Activated T-helper 1 cell treated with anti-CD3 and anti-CD28 coated beads, Interleukin-12 subunit alpha, Interleukin-12 subunit beta, Interleukin-2, Interleukin-4 antibody, amounts not matched to agents 30 ng/mL and 10 ng/mL and 1 ng/mL, durations not matched to agents 14 hours and 24 hours and 36 hours (primary cell): ENCODE data around the gene SETD4. TPM values are rescaled to one million over a fixed set of nuclear protein-coding genes. Genes with fewer than 3 reads are reported as not detected.
A peak's percentile ranks its signal among the peaks of the same experiment; 100 is the strongest.
"Not testable (repeated sequence)": the region's sequence is repeated elsewhere in the genome, so short reads cannot be mapped to it uniquely, and the experiment has no call there.

Experiments
- DNase-seq: peaks from one replicate; pipeline ENCODE4 v3.0.0; 2021; ENCODE audit warnings: low spot score
- H3K27ac Mint-ChIP-seq: one replicate; pipeline ENCODE4 v1.8.0; 2021; ENCODE audit warnings: mild to moderate bottlenecking, mixed read lengths
- H3K27me3 Mint-ChIP-seq: one replicate; pipeline ENCODE4 v1.8.0; 2022; ENCODE audit warnings: mild to moderate bottlenecking, moderate library complexity, mixed read lengths; ENCODE audit not compliant: insufficient read depth
- H3K36me3 Mint-ChIP-seq: one replicate; pipeline ENCODE4 v1.8.0; 2021; ENCODE audit warnings: low read depth, mixed read lengths
- H3K4me1 Mint-ChIP-seq: one replicate; pipeline ENCODE4 v1.8.0; 2021; ENCODE audit warnings: low read depth, mixed read lengths
- H3K4me3 Mint-ChIP-seq: one replicate; pipeline ENCODE4 v1.8.0; 2021; ENCODE audit warnings: mild to moderate bottlenecking, moderate library complexity, mixed read lengths
- H3K9me3 Mint-ChIP-seq: one replicate; pipeline ENCODE4 v1.8.0; 2021; ENCODE audit warnings: mixed read lengths
- intact Hi-C: fragments of 100-400 bp; cut with micrococcal nuclease; formaldehyde crosslinking; loops from one replicate; pipeline ENCODE4 v1.15.1; 2024
- total RNA-seq: library from RNA; stranded (reverse); gene quantifications from 2 replicates; pipeline ENCODE4 v1.2.3, GENCODE V29; 2022

The SETD4 gene
- total RNA-seq, 1 donor from 2014 or later = 22.0 TPM

GRCh38 chr21:36075171-36075570 is 14.8 kb upstream of the SETD4 start:
- Mint-ChIP-seq H3K27me3 (no peaks in the 10 kb centered on the region), H3K9me3 (peaks cover 3% of the 10 kb centered on the region), H3K27ac (no peak overlapping the region), H3K4me3 (no peak overlapping the region), H3K36me3 (peaks cover 31% of the 10 kb centered on the region), H3K4me1 (peaks cover 76% of the 10 kb centered on the region)
- intact Hi-C loops = no loop called here
- DNase-seq = no peak

DNA sequence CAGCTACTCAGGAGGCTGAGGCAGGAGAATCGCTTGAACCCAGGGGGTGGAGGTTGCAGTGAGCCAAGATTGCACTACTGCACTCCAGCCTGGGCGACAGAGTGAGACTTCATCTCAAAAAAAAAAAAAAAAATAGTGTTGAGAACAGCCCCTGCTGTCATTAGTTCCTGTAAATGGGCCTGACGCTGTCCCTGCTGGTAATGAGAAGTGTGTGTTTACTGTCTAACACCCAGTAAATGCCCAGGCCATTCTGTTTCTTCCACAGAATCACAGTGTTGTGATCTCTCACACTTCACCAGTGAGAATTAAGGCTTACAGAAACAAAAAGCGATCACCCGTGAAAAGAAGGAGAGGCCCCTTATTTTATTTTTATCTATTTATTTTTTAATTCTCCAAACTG is 13.6 kb upstream of the SETD4 start:
- intact Hi-C loops, H3K27ac Mint-ChIP-seq, H3K9me3 Mint-ChIP-seq, DNase-seq, H3K27me3 Mint-ChIP-seq, H3K4me3 Mint-ChIP-seq: not testable (repeated sequence)
- Mint-ChIP-seq H3K36me3 (peaks cover 34% of the 10 kb centered on the region), H3K4me1 (peaks cover 70% of the 10 kb centered on the region)

- Mint-ChIP-seq H3K9me3 (peaks cover 9% of the 10 kb centered on the region), H3K4me3 (no peak overlapping the region), H3K36me3 (peaks cover 31% of the 10 kb centered on the region), H3K4me1 (peaks cover 62% of the 10 kb centered on the region), H3K27me3 (no peaks in the 10 kb centered on the region), H3K27ac (no peak overlapping the region)
- DNase-seq = no peak
- intact Hi-C loops = no loop called here
These were observed 12.9 kb upstream of the SETD4 start for GRCh38 chr21:36073181-36073580.

GRCh38 chr21:36072453-36073162 is 12.3 kb upstream of the SETD4 start:
- Mint-ChIP-seq H3K9me3 (peaks cover 9% of the 10 kb centered on the region), H3K36me3 (peaks cover 31% of the 10 kb centered on the region), H3K27ac (no peak overlapping the region), H3K27me3 (no peaks in the 10 kb centered on the region), H3K4me1 (peaks cover 58% of the 10 kb centered on the region), H3K4me3 (peak overlapping the region; percentile 56)
- DNase-seq = no peak
- intact Hi-C loops = no loop called here

- H3K4me1 Mint-ChIP-seq = peaks cover 48% of the 10 kb centered on the region
- DNase-seq = no peak
- H3K4me3 Mint-ChIP-seq = peak overlapping the region; percentile 91
- intact Hi-C loops = no loop called here
- H3K9me3 Mint-ChIP-seq = peaks cover 9% of the 10 kb centered on the region
- peaks cover 31% of the 10 kb centered on the region for H3K36me3 Mint-ChIP-seq
- H3K27me3 Mint-ChIP-seq = no peaks in the 10 kb centered on the region
- H3K27ac Mint-ChIP-seq = peak overlapping the region; percentile 59
These were observed 10.7 kb upstream of the SETD4 start for GRCh38 chr21:36070999-36071398.

DNA sequence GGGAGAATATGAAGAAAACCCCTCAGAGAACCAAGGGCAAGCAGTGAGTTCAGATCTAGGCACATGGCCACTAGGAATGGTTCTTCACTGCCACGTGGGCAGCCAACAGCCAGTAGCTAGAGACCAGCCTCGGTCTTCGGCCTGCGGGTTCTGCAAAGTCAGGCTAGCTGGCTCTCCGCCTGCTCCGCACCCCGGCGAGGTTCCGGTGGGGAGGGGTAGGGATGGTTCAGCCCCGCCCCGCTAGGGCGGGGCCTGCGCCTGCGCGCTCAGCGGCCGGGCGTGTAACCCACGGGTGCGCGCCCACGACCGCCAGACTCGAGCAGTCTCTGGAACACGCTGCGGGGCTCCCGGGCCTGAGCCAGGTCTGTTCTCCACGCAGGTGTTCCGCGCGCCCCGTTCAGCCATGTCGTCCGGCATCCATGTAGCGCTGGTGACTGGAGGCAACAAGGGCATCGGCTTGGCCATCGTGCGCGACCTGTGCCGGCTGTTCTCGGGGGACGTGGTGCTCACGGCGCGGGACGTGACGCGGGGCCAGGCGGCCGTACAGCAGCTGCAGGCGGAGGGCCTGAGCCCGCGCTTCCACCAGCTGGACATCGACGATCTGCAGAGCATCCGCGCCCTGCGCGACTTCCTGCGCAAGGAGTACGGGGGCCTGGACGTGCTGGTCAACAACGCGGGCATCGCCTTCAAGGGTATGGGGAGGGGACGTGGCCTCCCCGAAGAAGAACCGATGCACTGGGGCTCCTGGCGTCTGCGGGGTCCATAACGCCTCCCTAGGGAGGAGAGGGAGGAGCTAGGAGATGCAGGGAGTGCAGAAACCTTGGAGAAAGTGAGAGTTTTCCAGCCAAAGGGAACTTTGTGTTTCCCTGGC is 9.6 kb upstream of the SETD4 start, which contains the start of gene CBR1:
Gene CBR1, plus strand, starts transcription at position 312 of the 871 bp plus-strand sequence. Its CDS starts 92 bp downstream, at position 404.
- peak within 1 kb of the TSS; percentile 85 for H3K27ac Mint-ChIP-seq
- intact Hi-C loops = loop anchor here (1.0 to 10.0 kb wide), 6 partner anchors 9 to 1085 kb away; partner anchors contain the start of genes RUNX1 and SETD4
- peaks cover 9% of the 10 kb centered on the region for H3K9me3 Mint-ChIP-seq
- H3K27me3 Mint-ChIP-seq = no peaks in the 10 kb centered on the region
- peaks cover 46% of the 10 kb centered on the region for H3K4me1 Mint-ChIP-seq
- peak; percentile 88 for DNase-seq
- peak within 1 kb of the TSS; percentile 91 for H3K4me3 Mint-ChIP-seq
- peaks cover 27% of the 10 kb centered on the region for H3K36me3 Mint-ChIP-seq

GRCh38 chr21:36068748-36069398 is 8.5 kb upstream of the SETD4 start:
- Mint-ChIP-seq H3K36me3 (peaks cover 27% of the 10 kb centered on the region), H3K4me3 (peak overlapping the region; percentile 91), H3K27me3 (no peaks in the 10 kb centered on the region), H3K9me3 (peaks cover 9% of the 10 kb centered on the region), H3K4me1 (peaks cover 46% of the 10 kb centered on the region), H3K27ac (peak overlapping the region; percentile 12)
- intact Hi-C loops = loop anchor here (1.0 to 10.0 kb wide), 6 partner anchors 9 to 1084 kb away; partner anchors contain the start of genes RUNX1 and SETD4
- no peak for DNase-seq

DNA sequence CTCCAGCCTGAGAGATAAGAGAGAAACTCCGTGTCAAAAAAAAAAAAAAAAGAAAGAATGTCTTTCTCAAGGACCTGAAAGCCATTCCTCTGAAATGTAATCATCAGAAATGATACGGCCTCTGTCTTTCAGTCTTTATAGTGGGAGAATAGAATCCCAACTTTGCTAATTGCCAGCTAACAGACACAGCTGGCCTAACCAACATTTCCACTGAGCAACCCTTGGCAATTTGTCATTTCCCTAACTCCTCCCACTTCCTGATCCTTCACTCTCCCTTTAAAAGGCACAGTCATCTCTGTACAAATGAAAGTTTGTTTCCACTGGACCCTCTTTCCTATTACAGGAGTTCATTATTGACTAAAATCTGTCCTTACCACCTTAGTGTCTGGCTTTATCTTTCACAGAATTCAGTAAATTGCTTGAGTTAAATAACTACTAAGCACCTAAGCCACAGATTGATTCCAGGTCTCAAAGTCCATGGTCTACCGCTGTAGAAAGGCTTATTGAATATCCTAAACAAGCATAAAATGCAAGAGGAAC is 5.2 kb upstream of the SETD4 start:
- Mint-ChIP-seq H3K36me3 (peaks cover 10% of the 10 kb centered on the region), H3K27ac (peak overlapping the region; percentile 66), H3K4me3 (no peak overlapping the region), H3K9me3 (peaks cover 9% of the 10 kb centered on the region), H3K4me1 (peaks cover 27% of the 10 kb centered on the region), H3K27me3 (no peaks in the 10 kb centered on the region)
- DNase-seq = no peak
- intact Hi-C loops = loop anchor here (10.0 kb wide), 2 partner anchors 1021 to 1081 kb away; partner anchors contain the start of gene RUNX1

GRCh38 chr21:36064085-36064460 is 3.7 kb upstream of the SETD4 start:
- H3K9me3 Mint-ChIP-seq = peaks cover 4% of the 10 kb centered on the region
- H3K4me1 Mint-ChIP-seq = peaks cover 17% of the 10 kb centered on the region
- peaks cover 2% of the 10 kb centered on the region for H3K36me3 Mint-ChIP-seq
- peaks cover 3% of the 10 kb centered on the region for H3K27me3 Mint-ChIP-seq
- intact Hi-C loops = loop anchor here (5.0 to 10.0 kb wide), 3 partner anchors 1019 to 1177 kb away; partner anchors contain the start of gene RUNX1
- no peak overlapping the region for H3K4me3 Mint-ChIP-seq
- DNase-seq = no peak
- H3K27ac Mint-ChIP-seq = no peak overlapping the region

GRCh38 chr21:36063375-36064084 is 3.2 kb upstream of the SETD4 start:
- no peaks in the 10 kb centered on the region for H3K9me3 Mint-ChIP-seq
- no peak overlapping the region for H3K4me3 Mint-ChIP-seq
- H3K36me3 Mint-ChIP-seq = peaks cover 4% of the 10 kb centered on the region
- no peak overlapping the region for H3K27ac Mint-ChIP-seq
- H3K27me3 Mint-ChIP-seq = peaks cover 3% of the 10 kb centered on the region
- intact Hi-C loops = loop anchor here (5.0 to 10.0 kb wide), 3 partner anchors 1019 to 1176 kb away; partner anchors contain the start of gene RUNX1
- H3K4me1 Mint-ChIP-seq = peaks cover 21% of the 10 kb centered on the region
- DNase-seq = no peak

- DNase-seq = no peak
- no peaks in the 10 kb centered on the region for H3K9me3 Mint-ChIP-seq
- H3K4me1 Mint-ChIP-seq = peaks cover 33% of the 10 kb centered on the region
- intact Hi-C loops = loop anchor here (2.0 to 10.0 kb wide), 4 partner anchors 73 to 1174 kb away; partner anchors contain the start of genes CBR3 and RUNX1
- no peak overlapping the region for H3K4me3 Mint-ChIP-seq
- peaks cover 3% of the 10 kb centered on the region for H3K27me3 Mint-ChIP-seq
- peaks cover 20% of the 10 kb centered on the region for H3K36me3 Mint-ChIP-seq
- no peak overlapping the region for H3K27ac Mint-ChIP-seq
These were observed 1.1 kb upstream of the SETD4 start for GRCh38 chr21:36061445-36061844.

- DNase-seq = no peak
- intact Hi-C loops = loop anchor here (1.0 to 10.0 kb wide), 10 partner anchors 10 to 1172 kb away; partner anchors contain the start of genes CBR3, CHAF1B, DOP1B and MORC3
- Mint-ChIP-seq H3K4me3 (peak overlapping the region; percentile 93), H3K27me3 (peaks cover 3% of the 10 kb centered on the region), H3K36me3 (peaks cover 34% of the 10 kb centered on the region), H3K27ac (peak overlapping the region; percentile 98), H3K4me1 (peaks cover 22% of the 10 kb centered on the region), H3K9me3 (no peaks in the 10 kb centered on the region)
These were observed 535 bp downstream of the SETD4 start for GRCh38 chr21:36059823-36060158.
